GM23248 (cell line): ENCODE results near the gene ASPSCR1. TPM values are rescaled to one million over a fixed set of nuclear protein-coding genes. Genes with fewer than 3 reads are reported as not detected.

Experiments used
- DNase-seq: peaks from one replicate; pipeline ENCODE4 v3.0.0-alpha.2; 2015
- H2AFZ ChIP-seq: fragments of 200-600 bp; sonication (generic); 2 replicates; pipeline ENCODE4 v1.6.1; 2016; ENCODE audit warnings: antibody characterized with exemption
- H3F3A ChIP-seq: fragments of 200-600 bp; sonication (generic); 2 replicates; pipeline ENCODE4 v1.6.1; 2016; ENCODE audit warnings: mild to moderate bottlenecking, antibody characterized with exemption, mixed run types; ENCODE audit not compliant: insufficient read depth
- H3K27ac ChIP-seq: fragments of 200-600 bp; sonication (generic); 2 replicates; pipeline ENCODE4 v1.5.1; 2016; ENCODE audit warnings: mild to moderate bottlenecking
- H3K27me3 ChIP-seq: fragments of 200-600 bp; sonication (generic); replicated peaks from 2 replicates; pipeline ENCODE4 v1.6.1; 2016; ENCODE audit warnings: mild to moderate bottlenecking; ENCODE audit not compliant: insufficient read depth
- H3K36me3 ChIP-seq: fragments of 200-600 bp; sonication (generic); 2 replicates; pipeline ENCODE4 v1.6.1; 2016; ENCODE audit warnings: low read depth, mild to moderate bottlenecking
- H3K4me1 ChIP-seq: fragments of 200-600 bp; sonication (generic); 2 replicates; pipeline ENCODE4 v1.6.1; 2016; ENCODE audit warnings: mild to moderate bottlenecking; ENCODE audit not compliant: insufficient read depth
- H3K4me2 ChIP-seq: fragments of 200-600 bp; sonication (generic); one replicate; pipeline ENCODE4 v1.6.1; 2016; ENCODE audit warnings: mild to moderate bottlenecking; ENCODE audit not compliant: unreplicated experiment
- H3K4me3 ChIP-seq: fragments of 200-600 bp; sonication (generic); 2 replicates; pipeline ENCODE4 v1.5.1; 2016; ENCODE audit warnings: mild to moderate bottlenecking
- H3K79me2 ChIP-seq: fragments of 200-600 bp; sonication (generic); 2 replicates; pipeline ENCODE4 v1.6.1; 2016; ENCODE audit warnings: mild to moderate bottlenecking; ENCODE audit not compliant: insufficient read depth
- H3K9ac ChIP-seq: fragments of 200-600 bp; sonication (generic); 2 replicates; pipeline ENCODE4 v1.6.1; 2016; ENCODE audit warnings: mild to moderate bottlenecking
- H3K9me2 ChIP-seq: fragments of 200-600 bp; sonication (generic); 2 replicates; pipeline ENCODE4 v1.6.1; 2016; ENCODE audit warnings: mixed run types, mild to moderate bottlenecking, moderate library complexity; ENCODE audit not compliant: insufficient read depth
- H3K9me3 ChIP-seq: fragments of 200-600 bp; sonication (generic); one replicate; pipeline ENCODE4 v1.6.1; 2017; ENCODE audit warnings: low read depth
- H4K20me1 ChIP-seq: fragments of 200-600 bp; sonication (generic); 2 replicates; pipeline ENCODE4 v1.6.0; 2016; ENCODE audit not compliant: insufficient read depth
- EZH2 ChIP-seq: fragments of 200-600 bp; sonication (generic); IDR thresholded peaks from 2 replicates; pipeline ENCODE4 v1.6.1; 2018; ENCODE audit warnings: antibody characterized with exemption, mild to moderate bottlenecking; ENCODE audit not compliant: insufficient read depth, poor library complexity, severe bottlenecking
- EZH2phosphoT487 ChIP-seq: fragments of 200-600 bp; sonication (generic); IDR thresholded peaks from 2 replicates; pipeline ENCODE4 v1.6.1; 2018; ENCODE audit warnings: antibody characterized with exemption, moderate library complexity, mild to moderate bottlenecking, low read depth; ENCODE audit not compliant: insufficient read depth
- WGBS, 2 experiments: methylation state at CpG; one replicate each; pipeline ENCODE4 v1.1.6; 2015 to 2017; ENCODE audit warnings: low lambda C conversion rate in 2 of 2, low coverage in 1 of 2; ENCODE audit errors: missing lambda C conversion rate in 2 of 2; 5-methylcytosine and 5-hydroxymethylcytosine counted together
- in situ Hi-C: fragments of 300-500 bp; cut with MboI; formaldehyde crosslinking; loops from 2 replicates; pipeline ENCODE4 v1.15.0; 2020
- polyA plus RNA-seq: library from polyadenylated mRNA; unstranded; fragments of >200 nt; fragmentation: Nextera tagmentation; extraction: Ambion mirVana; gene quantifications from 2 replicates; pipeline ENCODE4 v1.2.1, GENCODE V29; 2016
- total RNA-seq: library from RNA; depleted of rRNA; stranded (reverse); fragments of >200 nt; shearing (Covaris generic); gene quantifications from 2 replicates; pipeline ENCODE4 v1.2.3, GENCODE V29; 2014

Gene ASPSCR1
- total and polyA plus RNA-seq, 2 experiments from 2014 or later = 20.6 to 23.5 TPM

DNA sequence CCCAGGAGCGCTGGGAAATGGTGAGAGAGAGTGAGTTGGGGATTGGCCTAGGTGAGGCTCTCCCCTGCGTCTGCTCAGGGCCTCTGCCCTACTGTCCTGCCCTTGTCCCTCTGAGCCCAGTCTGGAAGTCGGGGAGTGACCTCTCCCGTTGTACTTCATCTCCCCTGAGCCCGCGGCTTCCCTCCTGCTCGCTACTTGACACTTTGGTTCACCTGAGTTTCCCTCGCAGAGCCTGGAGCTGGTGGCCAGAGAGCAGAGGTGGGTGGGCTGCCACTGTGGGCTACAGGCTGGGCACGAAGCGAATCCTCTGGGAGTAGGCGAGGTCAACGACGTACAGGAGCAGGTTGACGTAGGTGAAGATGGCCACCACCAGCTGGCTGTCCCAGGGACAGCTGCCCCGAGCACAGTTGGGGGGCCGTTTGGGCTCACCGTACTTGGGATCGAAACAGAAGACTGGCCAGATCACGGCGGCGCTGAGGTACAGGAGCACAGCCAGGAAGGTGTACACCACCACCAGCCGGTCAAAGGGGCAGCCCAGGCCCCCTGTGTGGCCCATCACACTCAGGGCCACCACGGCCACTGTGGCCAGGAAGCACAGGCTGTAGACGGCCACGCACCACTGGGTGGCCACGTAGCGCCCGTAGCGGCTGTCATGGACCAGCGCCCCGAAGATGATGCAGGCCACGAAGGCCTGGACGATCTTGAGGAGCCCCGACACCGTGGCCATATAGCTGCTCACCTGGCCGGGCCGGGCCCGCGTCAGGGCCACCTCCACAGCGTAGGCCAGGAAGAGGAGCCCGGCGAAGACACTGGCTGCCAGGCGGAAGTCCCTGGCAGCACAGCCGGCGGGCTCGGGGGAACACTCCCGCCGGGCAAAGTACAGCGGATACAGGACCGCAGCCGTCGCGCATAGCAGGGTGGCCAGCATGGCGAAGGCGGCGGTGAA, 36.6 kb upstream of the ASPSCR1 start:
- no peaks in the 10 kb centered on the region for H4K20me1 ChIP-seq

DNA sequence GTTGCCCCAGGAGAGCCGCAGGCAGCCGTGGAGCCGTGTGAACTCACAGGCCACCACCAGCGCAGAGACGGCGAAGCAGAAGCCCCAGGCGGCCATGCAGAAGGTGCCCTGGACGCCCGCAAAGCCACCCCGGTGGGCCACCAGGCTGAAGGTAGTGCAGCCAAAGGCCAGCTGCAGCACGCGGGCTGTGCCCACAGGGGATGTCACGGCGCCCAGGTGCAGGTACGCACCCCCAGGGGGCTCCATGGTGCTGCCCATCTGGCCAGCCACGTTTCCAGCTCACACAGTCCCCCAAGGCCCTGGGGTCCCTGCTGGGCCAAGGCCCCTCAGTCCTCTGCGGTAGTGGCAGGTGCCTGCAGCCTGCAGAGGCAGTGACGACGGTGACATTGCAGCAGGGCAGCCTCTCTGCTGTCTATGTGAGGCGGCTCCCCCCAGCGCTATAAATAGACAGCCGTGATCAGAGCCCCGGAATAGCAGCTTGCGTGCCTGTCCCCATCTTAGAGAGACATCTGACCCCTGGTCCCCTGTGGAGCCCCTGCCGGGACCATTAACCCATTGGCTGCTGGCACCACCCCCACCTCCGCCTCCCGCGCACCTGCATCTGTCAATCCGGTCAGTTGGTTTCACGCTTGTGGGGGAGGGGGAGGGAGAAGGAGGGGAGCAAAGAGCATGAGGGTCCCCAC, 35.8 kb upstream of the ASPSCR1 start:
- no peaks in the 10 kb centered on the region for H3F3A ChIP-seq
- no peaks in the 10 kb centered on the region for H3K9me3 ChIP-seq
- no peaks in the 10 kb centered on the region for H3K9me2 ChIP-seq
- no peak for DNase-seq
- WGBS, 2 experiments = 36 to 38% methylated on average over 29 to 30 of the region's 30 CpGs
- in situ Hi-C loops = no loop called here
- no peak overlapping the region for H3K9ac ChIP-seq
- 0 out of 2 replicates have a peak, but pooled peaks cover 3% of the 10 kb centered on the region for H3K4me1 ChIP-seq
- TF ChIP-seq EZH2 (no peak), EZH2phosphoT487 (no peak)
- H3K4me3 ChIP-seq = no peak overlapping the region
- H3K27ac ChIP-seq = no peak overlapping the region
- no peaks in the 10 kb centered on the region for H3K36me3 ChIP-seq
- no peaks in the 10 kb centered on the region for H3K27me3 ChIP-seq
- no peak overlapping the region for H3K4me2 ChIP-seq
- peaks cover 2% of the 10 kb centered on the region for H3K79me2 ChIP-seq
- H2AFZ ChIP-seq = no peak overlapping the region
- H4K20me1 ChIP-seq = no peaks in the 10 kb centered on the region

More for the DNA sequence above, 36.6 kb upstream of the ASPSCR1 start:
- no peaks in the 10 kb centered on the region for H3K27me3 ChIP-seq
- 0 out of 2 replicates have a peak, but pooled peaks cover 6% of the 10 kb centered on the region for H3K4me1 ChIP-seq
- H3K79me2 ChIP-seq = peaks cover 11% of the 10 kb centered on the region
- TF ChIP-seq EZH2 = no peak
- no peak for TF ChIP-seq EZH2phosphoT487
- H3K27ac ChIP-seq = no peak overlapping the region
- H3K4me3 ChIP-seq = no peak overlapping the region
- no peaks in the 10 kb centered on the region for H3K36me3 ChIP-seq
- no peaks in the 10 kb centered on the region for H3K9me2 ChIP-seq
- DNase-seq = no peak
- no peaks in the 10 kb centered on the region for H3F3A ChIP-seq
- no peak overlapping the region for H3K4me2 ChIP-seq
- peak overlapping the region; percentile 59 for H2AFZ ChIP-seq
- in situ Hi-C loops = no loop called here
- no peaks in the 10 kb centered on the region for H3K9me3 ChIP-seq
- H3K9ac ChIP-seq = no peak overlapping the region
- 84 to 91% methylated on average over 50 to 51 of the region's 56 CpGs for WGBS, 2 experiments

DNA sequence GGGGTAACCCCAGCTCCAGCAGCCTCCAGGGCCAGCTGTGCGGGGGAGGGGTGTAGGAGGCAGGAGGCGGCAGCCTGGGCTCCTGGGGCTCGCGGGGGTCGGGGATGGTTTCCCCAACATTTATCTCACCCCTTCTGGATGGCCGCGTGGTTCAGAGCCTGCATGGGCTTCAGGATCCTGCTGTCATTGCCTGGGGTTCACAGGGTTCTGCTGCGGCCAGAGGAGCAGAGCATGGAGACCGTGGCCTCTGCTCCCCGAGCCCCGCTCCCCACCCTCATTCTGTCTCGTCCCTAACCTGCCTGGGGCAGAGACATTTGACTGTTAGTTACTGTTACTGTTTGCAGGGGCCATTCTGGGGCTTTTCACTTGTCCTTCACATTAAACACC, 35.3 kb upstream of the ASPSCR1 start:
- Histone ChIP-seq H3K9ac (no peak overlapping the region), H3K9me3 (no peaks in the 10 kb centered on the region), H3F3A (no peaks in the 10 kb centered on the region), H3K9me2 (no peaks in the 10 kb centered on the region), H3K27me3 (no peaks in the 10 kb centered on the region), H2AFZ (no peak overlapping the region), H3K4me1 (0 out of 2 replicates have a peak, but pooled peaks cover 3% of the 10 kb centered on the region), H3K4me3 (no peak overlapping the region), H4K20me1 (no peaks in the 10 kb centered on the region), H3K27ac (no peak overlapping the region), H3K4me2 (no peak overlapping the region), H3K36me3 (no peaks in the 10 kb centered on the region), H3K79me2 (no peaks in the 10 kb centered on the region)
- DNase-seq = no peak
- in situ Hi-C loops = no loop called here
- WGBS, 2 experiments = 51 to 62% methylated on average over 7 to 11 of the region's 12 CpGs
- TF ChIP-seq EZH2 (no peak), EZH2phosphoT487 (no peak)

DNA sequence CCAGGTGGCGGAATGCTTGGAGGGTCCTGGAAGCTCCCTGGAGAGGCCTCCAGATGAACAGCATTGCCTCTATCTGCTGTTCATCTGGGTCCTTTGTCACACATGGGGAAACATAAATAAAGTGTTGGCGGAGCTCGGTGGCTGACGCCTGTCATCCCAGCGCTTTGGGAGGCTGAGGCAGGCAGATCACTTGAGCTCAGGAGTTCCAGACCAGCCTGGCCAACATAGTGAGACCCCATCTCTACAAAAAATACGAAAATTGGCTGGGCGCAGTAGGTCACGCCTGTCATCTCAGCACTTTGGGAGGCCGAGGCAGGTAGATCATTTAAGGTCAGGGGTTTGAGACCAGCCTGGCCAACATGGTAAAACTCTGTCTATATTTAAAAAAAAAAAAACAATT, 32.6 kb upstream of the ASPSCR1 start:
- Histone ChIP-seq H3K27me3 (no peaks in the 10 kb centered on the region), H3K9me2 (no peaks in the 10 kb centered on the region), H3K4me1 (no peaks in the 10 kb centered on the region), H3K79me2 (no peaks in the 10 kb centered on the region), H3K9ac (no peak overlapping the region), H3K4me3 (no peak overlapping the region), H4K20me1 (no peaks in the 10 kb centered on the region), H2AFZ (no peak overlapping the region), H3F3A (no peaks in the 10 kb centered on the region), H3K4me2 (no peak overlapping the region), H3K9me3 (no peaks in the 10 kb centered on the region), H3K27ac (no peak overlapping the region), H3K36me3 (no peaks in the 10 kb centered on the region)
- in situ Hi-C loops = no loop called here
- no peak for DNase-seq
- TF ChIP-seq EZH2phosphoT487 (no peak), EZH2 (no peak)
- 80 to 86% methylated on average over 9 of the region's 9 CpGs for WGBS, 2 experiments
